CD1c-positive myeloid dendritic cell (primary cell): ENCODE data around the gene OGFOD2.

Experiments
- DNase-seq: peaks from one replicate; pipeline ENCODE4 v3.0.0-alpha.2; 2016; ENCODE audit errors: extremely low spot score

Gene OGFOD2

DNA sequence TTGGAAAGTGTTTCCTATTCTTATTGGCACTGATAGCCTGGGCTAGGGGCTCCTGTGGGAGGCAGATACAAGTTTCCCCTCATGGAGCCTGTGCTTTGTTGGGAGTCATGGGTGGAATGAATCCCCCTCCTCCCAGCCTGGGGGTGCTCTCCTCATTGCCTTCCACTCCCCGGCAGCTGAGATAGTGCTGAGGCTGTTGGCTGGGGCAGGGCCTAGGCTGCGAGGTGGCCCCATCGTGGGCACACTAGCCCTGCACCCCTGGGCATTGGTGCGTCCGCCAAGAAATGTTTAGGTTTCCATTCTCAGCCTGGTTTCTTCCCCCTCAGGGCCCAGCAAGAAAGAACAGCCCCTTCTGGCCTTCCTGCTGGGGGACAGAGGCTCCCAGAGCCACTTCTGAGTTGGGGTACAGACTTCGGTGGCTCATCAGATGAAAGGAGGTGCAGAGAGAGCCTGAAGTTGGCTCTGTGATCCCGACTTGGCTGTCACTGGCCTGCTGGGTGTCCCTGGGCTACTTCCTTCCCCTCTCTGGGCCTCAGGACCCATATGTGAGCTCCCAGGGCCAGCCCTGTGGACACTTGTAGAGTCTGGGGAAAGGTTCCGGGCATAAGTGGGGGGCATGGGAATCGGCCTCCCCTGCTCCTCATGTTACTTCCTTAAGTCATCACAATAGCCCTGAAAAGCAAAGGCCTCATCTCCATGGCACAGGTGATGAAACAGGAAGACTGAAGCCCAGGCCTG lies 2.8 kb downstream of the OGFOD2 start:
- DNase-seq, result no peak

GRCh38 chr12:122978507-122978955 lies 3.5 kb downstream of the OGFOD2 start:
- no peak for DNase-seq

- no peak for DNase-seq
Measured at GRCh38 chr12:122979001-122979907, 4.2 kb downstream of the OGFOD2 start.

DNA sequence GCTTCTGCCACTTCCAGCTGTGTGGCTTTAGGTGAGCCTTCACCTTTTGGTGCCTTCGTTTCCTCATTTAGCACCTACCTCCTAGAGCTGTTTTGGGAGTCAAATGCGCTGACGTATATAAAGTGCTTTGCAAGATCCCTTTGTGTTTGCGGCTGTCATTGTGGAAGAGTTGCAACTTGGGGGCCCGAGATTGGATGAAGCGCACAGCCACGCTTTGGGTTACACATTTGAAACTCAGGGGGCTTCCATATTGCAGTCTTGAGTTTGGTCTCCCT lies 4.8 kb downstream of the OGFOD2 start:
- no peak for DNase-seq

DNA sequence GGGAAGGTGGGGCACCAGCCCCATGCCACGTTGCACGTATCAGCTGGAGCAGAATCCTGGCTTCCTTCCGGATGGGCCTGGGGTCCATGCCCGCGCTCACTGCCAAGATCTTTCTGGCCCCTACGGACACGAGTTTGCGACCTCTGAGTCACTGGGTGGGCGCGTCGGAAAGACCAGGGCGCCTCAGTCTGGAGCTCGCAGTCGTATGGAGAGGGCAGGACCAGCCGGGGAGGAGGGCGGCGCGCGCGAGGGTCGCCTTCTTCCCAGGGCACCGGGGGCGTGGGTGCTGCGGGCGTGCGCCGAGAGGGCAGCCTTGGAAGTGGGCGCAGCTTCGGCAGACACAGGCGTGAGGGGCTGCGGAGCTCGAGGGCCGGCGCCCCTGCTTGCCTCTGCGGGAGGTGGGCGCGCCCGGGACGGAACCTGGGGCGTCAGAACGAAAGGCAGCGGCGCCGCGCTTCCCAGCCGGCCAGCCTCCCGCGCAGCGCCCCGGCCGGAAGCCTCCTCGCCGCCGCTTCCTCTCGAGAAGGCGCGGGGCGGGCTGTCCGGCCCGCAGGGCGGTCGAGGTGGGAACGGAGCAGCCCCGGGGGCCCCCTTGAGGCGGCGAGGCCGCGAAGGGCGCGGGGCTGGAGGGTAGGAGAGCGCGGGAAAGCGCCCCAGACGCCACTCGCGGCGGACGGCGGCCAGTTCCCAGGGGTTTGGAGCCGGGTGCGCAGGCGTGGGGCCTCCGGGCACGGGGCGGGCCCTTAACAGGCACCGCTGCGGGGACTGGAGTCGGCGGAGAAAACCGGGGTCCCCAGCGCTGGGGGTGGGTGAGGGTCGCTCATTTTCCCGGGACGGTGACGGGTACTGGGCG lies 5.4 kb downstream of the OGFOD2 start, which contains the start of gene ARL6IP4:
Gene ARL6IP4, plus strand, starts transcription at position 499 of the 853 bp plus-strand sequence. CDS start 459 bp downstream, outside the sequence.
- peak; percentile 74 for DNase-seq

GRCh38 chr12:122981036-122981471 lies 6.0 kb downstream of the OGFOD2 start:
- no peak for DNase-seq

DNA sequence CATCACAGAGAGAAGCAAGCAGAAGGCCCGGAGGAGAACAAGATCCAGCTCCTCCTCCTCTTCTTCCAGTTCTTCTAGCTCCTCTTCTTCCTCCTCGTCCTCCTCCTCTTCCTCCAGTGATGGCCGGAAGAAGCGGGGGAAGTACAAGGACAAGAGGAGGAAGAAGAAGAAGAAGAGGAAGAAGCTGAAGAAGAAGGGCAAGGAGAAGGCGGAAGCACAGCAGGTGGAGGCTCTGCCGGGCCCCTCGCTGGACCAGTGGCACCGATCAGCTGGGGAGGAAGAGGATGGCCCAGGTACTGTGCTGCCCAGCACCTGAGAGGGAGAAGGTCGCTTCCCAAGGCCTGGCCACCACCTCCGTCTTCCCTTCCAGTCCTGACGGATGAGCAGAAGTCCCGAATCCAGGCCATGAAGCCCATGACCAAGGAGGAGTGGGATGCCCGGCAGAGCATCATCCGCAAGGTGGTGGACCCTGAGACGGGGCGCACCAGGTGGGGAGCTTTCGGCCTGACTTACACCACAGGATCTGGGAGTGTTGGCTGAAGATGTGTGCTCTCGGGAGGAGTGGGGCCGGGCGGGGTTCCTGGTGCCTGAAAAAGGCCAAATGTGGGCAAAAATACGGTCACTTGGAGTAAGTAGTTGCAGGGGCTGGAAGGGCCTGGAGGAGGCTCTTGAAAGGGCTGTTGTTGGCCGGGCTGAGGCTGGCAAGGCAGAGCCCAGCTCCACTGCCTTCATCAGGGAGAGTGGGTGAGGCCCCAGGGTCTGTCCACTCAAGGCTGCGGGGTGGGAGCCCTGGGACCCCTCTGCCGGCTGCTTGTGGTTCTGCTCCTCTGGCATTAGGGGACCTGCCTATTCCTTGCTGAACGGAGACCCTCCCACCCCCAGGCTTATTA lies 6.8 kb downstream of the OGFOD2 start:
- DNase-seq, result no peak

GRCh38 chr12:122982477-122982815 lies 7.4 kb downstream of the OGFOD2 start:
- DNase-seq, result no peak

GRCh38 chr12:122982963-122983788 lies 8.1 kb downstream of the OGFOD2 start:
- DNase-seq, result no peak

GRCh38 chr12:122983789-122984515 lies 8.9 kb downstream of the OGFOD2 start:
- peak; percentile 14 for DNase-seq

DNA sequence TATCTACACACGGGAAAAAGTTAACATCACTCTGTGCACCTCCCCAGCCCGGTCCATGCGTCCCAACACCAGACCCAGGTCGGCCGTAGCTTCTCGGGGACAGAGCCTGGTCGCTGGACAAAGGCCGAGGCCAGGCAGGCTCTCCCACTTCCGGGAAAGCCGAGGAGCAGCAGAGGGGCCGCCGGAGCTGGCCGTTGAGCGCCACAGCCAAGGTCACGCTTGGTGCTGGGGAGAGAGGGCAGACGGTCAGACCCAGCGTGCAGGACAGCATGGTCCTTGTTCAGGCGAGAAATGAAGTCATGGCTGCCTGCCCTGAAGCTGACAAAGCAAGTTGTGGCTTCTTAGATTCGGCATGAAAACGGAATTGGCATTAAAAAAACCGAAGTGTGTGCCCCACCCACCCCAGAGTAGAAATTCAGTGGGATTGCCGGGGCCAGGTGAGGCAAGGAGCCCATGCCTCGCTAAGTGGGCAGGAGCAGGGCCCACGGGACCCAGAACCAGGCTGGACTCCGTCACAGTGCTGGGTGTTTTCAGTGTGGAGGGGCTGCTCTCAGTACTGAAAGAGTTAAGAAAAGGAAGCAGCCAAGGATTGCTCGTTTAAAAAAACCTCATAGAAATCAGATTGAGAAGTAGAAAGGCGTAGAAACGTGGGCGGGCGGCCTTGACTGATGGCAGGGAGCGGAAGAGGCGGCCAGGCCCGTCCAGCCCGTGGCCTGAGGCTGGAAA lies 9.7 kb downstream of the OGFOD2 start:
- peak; percentile 84 for DNase-seq

GRCh38 chr12:122985338-122986257 lies 10.6 kb downstream of the OGFOD2 start:
- DNase-seq, result no peak

GRCh38 chr12:122986258-122986871 lies 11.3 kb downstream of the OGFOD2 start:
- no peak for DNase-seq

- DNase-seq, result no peak
Measured at GRCh38 chr12:122987086-122987951, 12.3 kb downstream of the OGFOD2 start.

- DNase-seq, result no peak
Measured at GRCh38 chr12:122988036-122988435, 13.0 kb downstream of the OGFOD2 start.

GRCh38 chr12:122988612-122989212 lies 13.7 kb downstream of the OGFOD2 start:
- no peak for DNase-seq
